DOHH2 (cell line): ENCODE measurements around the gene CNTN2.

Experiments
- H3F3A ChIP-seq: fragments of 200-600 bp; sonication (generic), shearing (Covaris generic); 2 replicates; pipeline ENCODE4 v1.6.0; 2016; ENCODE audit warnings: antibody characterized with exemption, mild to moderate bottlenecking; ENCODE audit not compliant: control insufficient read depth, insufficient read depth
- H3K27ac ChIP-seq: fragments of 200-600 bp; sonication (generic); 2 replicates; pipeline ENCODE4 v1.5.1; 2014; ENCODE audit warnings: low read depth, mild to moderate bottlenecking, low read length, moderate library complexity
- H3K27me3 ChIP-seq: fragments of 200-600 bp; sonication (generic); 2 replicates; pipeline ENCODE4 v1.6.1; 2014; ENCODE audit warnings: mild to moderate bottlenecking, low read length, mixed read lengths; ENCODE audit not compliant: control insufficient read depth
- H3K36me3 ChIP-seq: fragments of 200-600 bp; sonication (generic); 2 replicates; pipeline ENCODE4 v1.6.1; 2014; ENCODE audit warnings: mild to moderate bottlenecking, low read length, moderate library complexity, mixed read lengths; ENCODE audit not compliant: control insufficient read depth
- H3K4me1 ChIP-seq: fragments of 200-600 bp; sonication (generic); 2 replicates; pipeline ENCODE4 v1.6.1; 2014; ENCODE audit warnings: mild to moderate bottlenecking, low read length, mixed read lengths; ENCODE audit not compliant: control insufficient read depth
- H3K4me2 ChIP-seq: fragments of 200-600 bp; sonication (generic); 2 replicates; pipeline ENCODE4 v1.6.0; 2014; ENCODE audit warnings: mild to moderate bottlenecking, low read length, moderate library complexity
- H3K4me3 ChIP-seq: fragments of 200-600 bp; sonication (generic); 2 replicates; pipeline ENCODE4 v1.5.1; 2014; ENCODE audit warnings: mild to moderate bottlenecking, low read length, mixed read lengths
- H3K79me2 ChIP-seq: fragments of 200-600 bp; sonication (generic); 2 replicates; pipeline ENCODE4 v1.6.1; 2014; ENCODE audit warnings: mild to moderate bottlenecking, low read length, mixed read lengths; ENCODE audit not compliant: control insufficient read depth
- H3K9me2 ChIP-seq: fragments of 200-600 bp; sonication (generic); replicated peaks from 2 replicates; pipeline ENCODE4 v1.6.1; 2014; ENCODE audit warnings: mild to moderate bottlenecking, low read length, mixed read lengths; ENCODE audit not compliant: control insufficient read depth
- H3K9me3 ChIP-seq: fragments of 200-600 bp; sonication (generic); 2 replicates; pipeline ENCODE4 v1.6.1; 2014; ENCODE audit warnings: antibody characterized with exemption, low read length, mixed read lengths; ENCODE audit not compliant: control insufficient read depth, insufficient read depth
- H4K20me1 ChIP-seq: fragments of 200-600 bp; sonication (generic); 2 replicates; pipeline ENCODE4 v1.6.0; 2014; ENCODE audit warnings: low read depth, mild to moderate bottlenecking, antibody characterized with exemption, low read length, moderate library complexity; ENCODE audit not compliant: control insufficient read depth, insufficient read depth
- CTCF ChIP-seq: fragments of 200-600 bp; sonication (generic); IDR thresholded peaks from one replicate; pipeline ENCODE4 v1.5.1; 2014; ENCODE audit warnings: antibody characterized with exemption, mild to moderate bottlenecking, low read depth, low read length; ENCODE audit not compliant: poor library complexity, severe bottlenecking
- EZH2phosphoT487 ChIP-seq: fragments of 200-600 bp; sonication (generic); IDR thresholded peaks from 2 replicates; pipeline ENCODE4 v1.6.1; 2017; ENCODE audit warnings: borderline replicate concordance, mild to moderate bottlenecking, antibody characterized with exemption, low read length, moderate library complexity, mixed read lengths

CNTN2 gene

GRCh38 chr1:205066141-205066818 lies 23.3 kb downstream of the CNTN2 start:
- Histone ChIP-seq H3K79me2 (no peaks in the 10 kb centered on the region), H3K4me3 (no peak overlapping the region), H4K20me1 (no peaks in the 10 kb centered on the region), H3K36me3 (no peaks in the 10 kb centered on the region), H3K9me2 (no peaks in the 10 kb centered on the region), H3F3A (no peaks in the 10 kb centered on the region), H3K27me3 (no peaks in the 10 kb centered on the region), H3K4me1 (no peaks in the 10 kb centered on the region), H3K27ac (no peak overlapping the region), H3K9me3 (no peaks in the 10 kb centered on the region), H3K4me2 (no peak overlapping the region)
- TF ChIP-seq EZH2phosphoT487 = no peak
- TF ChIP-seq CTCF = no peak

- H3K4me3 ChIP-seq = no peak overlapping the region
- no peak overlapping the region for H3K4me2 ChIP-seq
- no peaks in the 10 kb centered on the region for H3K9me3 ChIP-seq
- no peaks in the 10 kb centered on the region for H3K27me3 ChIP-seq
- no peaks in the 10 kb centered on the region for H4K20me1 ChIP-seq
- no peaks in the 10 kb centered on the region for H3K9me2 ChIP-seq
- no peaks in the 10 kb centered on the region for H3K36me3 ChIP-seq
- H3K4me1 ChIP-seq = no peaks in the 10 kb centered on the region
- no peaks in the 10 kb centered on the region for H3K79me2 ChIP-seq
- no peak overlapping the region for H3K27ac ChIP-seq
- TF ChIP-seq EZH2phosphoT487 = no peak
- no peak for TF ChIP-seq CTCF
- no peaks in the 10 kb centered on the region for H3F3A ChIP-seq
Observed at GRCh38 chr1:205067031-205067430, 24.0 kb downstream of the CNTN2 start.

GRCh38 chr1:205068001-205068400 lies 25.0 kb downstream of the CNTN2 start:
- no peaks in the 10 kb centered on the region for H4K20me1 ChIP-seq
- TF ChIP-seq EZH2phosphoT487 = no peak
- TF ChIP-seq CTCF = no peak
- no peaks in the 10 kb centered on the region for H3F3A ChIP-seq
- H3K4me1 ChIP-seq = no peaks in the 10 kb centered on the region
- no peak overlapping the region for H3K27ac ChIP-seq
- no peaks in the 10 kb centered on the region for H3K36me3 ChIP-seq
- H3K9me2 ChIP-seq = no peaks in the 10 kb centered on the region
- no peak overlapping the region for H3K4me3 ChIP-seq
- H3K27me3 ChIP-seq = no peaks in the 10 kb centered on the region
- no peaks in the 10 kb centered on the region for H3K79me2 ChIP-seq
- H3K9me3 ChIP-seq = no peaks in the 10 kb centered on the region
- H3K4me2 ChIP-seq = no peak overlapping the region
